ENCODE results near the gene MAEA.
A peak's percentile ranks its signal among the peaks of the same experiment; 100 is the strongest.

The MAEA gene

DNA sequence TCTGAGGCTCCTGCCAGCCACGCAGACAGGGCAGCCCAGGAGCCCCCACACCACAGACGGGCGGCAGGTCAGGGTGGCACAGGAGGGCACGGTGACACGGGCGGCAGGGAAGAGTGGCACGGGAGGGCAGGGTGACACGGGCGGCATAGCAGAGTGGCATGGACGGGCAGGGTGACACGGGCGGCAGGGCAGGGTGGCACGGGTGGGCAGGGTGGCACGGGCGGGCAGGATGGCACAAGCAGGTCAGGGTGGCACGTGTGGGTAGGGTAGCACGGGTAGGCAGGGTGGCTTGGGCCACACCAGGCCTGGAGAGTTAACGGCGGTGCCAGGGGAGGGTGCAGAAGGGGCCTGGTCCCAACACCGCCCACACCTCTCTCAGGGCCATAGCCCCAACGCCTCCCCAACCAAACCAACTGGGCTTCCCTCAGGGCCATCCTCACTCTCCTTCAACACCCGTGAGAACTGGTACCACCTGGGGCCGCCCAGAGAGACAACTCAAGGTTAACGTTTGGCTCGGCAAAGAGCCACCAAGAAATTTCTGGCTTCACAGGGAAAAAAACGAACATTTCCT, 44.1 kb upstream of the MAEA start:
- Histone ChIP-seq H3K27me3 (ENCODE audit: control insufficient read depth, insufficient read depth, low read length) (no peaks in the 10 kb centered on the region), H3K4me3 (ENCODE audit: low read length) (no peak overlapping the region), H3K9ac (ENCODE audit: low read length) (no peak overlapping the region), H3K9me3 (ENCODE audit: control insufficient read depth, low read depth, low read length) (peaks cover 4% of the 10 kb centered on the region), H3K27ac (ENCODE audit: low read length) (no peak overlapping the region), H3K36me3 (ENCODE audit: control insufficient read depth, low read depth, low read length) (peaks cover 7% of the 10 kb centered on the region), H3K4me1 (ENCODE audit: control insufficient read depth, low read depth, low read length) (peaks cover 11% of the 10 kb centered on the region)

DNA sequence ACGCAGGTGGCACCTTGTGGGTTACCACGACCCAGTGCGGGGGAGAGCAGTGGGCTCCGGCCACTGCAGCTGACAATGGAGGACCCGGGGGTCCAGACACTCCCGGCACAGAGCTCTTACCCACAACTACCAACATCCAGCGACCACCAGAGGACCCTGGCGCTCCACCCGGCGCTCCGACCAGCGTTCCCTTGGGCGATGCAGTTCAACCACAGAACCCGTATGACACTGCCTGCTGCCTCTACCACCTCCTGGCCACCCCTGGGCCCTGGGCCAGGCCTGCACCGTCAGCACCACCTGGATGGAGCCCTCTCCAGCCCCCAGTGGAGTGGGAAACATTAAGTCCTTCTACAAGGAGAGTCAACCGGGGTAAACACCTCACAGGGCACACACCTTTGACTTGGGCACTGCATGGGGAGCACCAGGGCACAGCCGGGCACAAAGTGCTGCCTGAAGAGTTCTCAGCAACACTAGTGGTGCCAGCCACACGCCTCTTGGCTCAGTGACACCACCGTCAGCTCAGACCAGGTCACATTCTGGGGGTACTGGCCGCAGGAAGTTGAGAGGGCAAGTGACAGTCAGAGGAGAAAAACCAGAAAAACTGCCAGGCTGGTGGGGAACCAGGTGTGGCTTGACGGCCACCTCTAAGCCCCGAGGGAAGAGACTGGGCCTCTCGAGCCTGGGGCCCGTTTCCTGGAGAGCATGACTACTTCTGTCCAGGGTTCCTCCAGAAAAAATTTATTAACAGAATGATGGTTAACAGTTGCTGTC, 43.4 kb upstream of the MAEA start:
- peaks cover 11% of the 10 kb centered on the region for H3K4me1 ChIP-seq (ENCODE audit: control insufficient read depth, low read depth, low read length)
- H3K27ac ChIP-seq (ENCODE audit: low read length) = no peak overlapping the region
- peaks cover 9% of the 10 kb centered on the region for H3K9me3 ChIP-seq (ENCODE audit: control insufficient read depth, low read depth, low read length)
- H3K27me3 ChIP-seq (ENCODE audit: control insufficient read depth, insufficient read depth, low read length) = no peaks in the 10 kb centered on the region
- H3K36me3 ChIP-seq (ENCODE audit: control insufficient read depth, low read depth, low read length) = peaks cover 1% of the 10 kb centered on the region
- no peak overlapping the region for H3K4me3 ChIP-seq (ENCODE audit: low read length)
- H3K9ac ChIP-seq (ENCODE audit: low read length) = no peak overlapping the region

DNA sequence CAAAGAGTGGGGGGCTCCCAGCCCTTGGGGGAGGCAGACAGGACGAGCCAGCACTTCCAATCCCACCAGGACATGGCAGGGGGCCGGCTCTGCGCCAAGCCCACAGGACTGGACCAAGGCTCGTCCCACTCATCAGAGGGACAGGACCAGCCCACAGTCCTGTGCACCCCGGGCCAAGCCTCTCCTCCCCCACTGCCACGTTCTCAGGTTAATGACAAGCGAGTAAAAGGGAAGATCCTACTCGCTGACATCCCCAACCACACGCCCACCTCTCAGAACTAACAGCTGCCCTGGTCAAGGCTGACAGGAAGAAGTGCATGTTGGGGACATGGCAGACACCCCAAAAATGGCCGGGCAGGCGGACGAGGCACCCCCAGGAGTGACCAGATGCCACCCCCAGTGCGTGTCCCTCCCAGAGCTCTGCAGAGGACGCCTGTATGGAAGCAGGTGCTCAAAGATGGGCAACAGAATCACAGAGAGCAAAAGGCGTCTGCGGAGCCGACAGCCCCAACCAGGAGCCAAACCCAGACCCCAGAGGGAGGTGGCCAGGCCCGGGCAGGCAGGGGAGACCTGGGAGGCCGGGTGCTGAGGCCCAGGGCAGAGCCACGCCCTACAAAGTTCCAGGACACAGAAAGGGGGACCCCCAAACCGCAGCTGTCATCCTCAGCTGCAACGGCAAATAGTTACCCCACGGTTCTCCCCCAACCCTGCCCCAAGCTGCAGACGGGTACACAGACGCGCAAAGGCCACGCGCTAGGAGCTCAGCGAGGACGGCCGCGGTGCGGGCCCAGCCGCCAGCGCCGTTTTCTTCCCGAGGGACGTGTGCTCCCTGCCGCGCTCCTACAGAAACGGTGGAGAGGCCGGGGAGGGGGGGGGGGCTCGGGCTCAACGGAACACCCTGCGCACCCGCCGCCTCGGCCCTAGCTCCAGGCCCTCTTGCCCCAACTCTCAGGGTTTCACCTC, 42.5 kb upstream of the MAEA start:
- peak overlapping the region; percentile 75 for H3K4me3 ChIP-seq (ENCODE audit: low read length)
- peaks cover 18% of the 10 kb centered on the region for H3K9me3 ChIP-seq (ENCODE audit: control insufficient read depth, low read depth, low read length)
- peaks cover 11% of the 10 kb centered on the region for H3K4me1 ChIP-seq (ENCODE audit: control insufficient read depth, low read depth, low read length)
- H3K36me3 ChIP-seq (ENCODE audit: control insufficient read depth, low read depth, low read length) = no peaks in the 10 kb centered on the region
- peak overlapping the region; percentile 88 for H3K9ac ChIP-seq (ENCODE audit: low read length)
- no peak overlapping the region for H3K27ac ChIP-seq (ENCODE audit: low read length)
- no peaks in the 10 kb centered on the region for H3K27me3 ChIP-seq (ENCODE audit: control insufficient read depth, insufficient read depth, low read length)

DNA sequence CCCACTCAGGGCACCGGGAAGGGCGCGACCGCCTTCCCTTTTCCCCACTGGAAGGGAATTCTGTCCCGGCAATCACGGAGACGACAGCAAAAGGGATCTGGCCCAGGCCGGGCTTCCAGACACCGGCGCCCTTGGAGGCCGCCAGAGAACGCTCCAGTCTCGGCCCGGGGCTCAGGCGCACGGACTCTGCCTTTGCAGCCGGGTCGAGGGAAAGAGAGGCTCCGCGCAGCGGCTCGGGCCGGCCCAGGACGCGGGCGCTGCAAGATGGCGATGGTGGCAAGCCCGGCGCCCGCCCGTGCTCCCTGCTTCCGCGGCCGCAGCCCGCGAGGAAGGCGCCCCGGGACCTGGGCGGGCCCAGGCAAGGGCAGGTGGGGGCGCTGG, 41.8 kb upstream of the MAEA start:
- no peak overlapping the region for H3K27ac ChIP-seq (ENCODE audit: low read length)
- H3K36me3 ChIP-seq (ENCODE audit: control insufficient read depth, low read depth, low read length) = no peaks in the 10 kb centered on the region
- H3K4me3 ChIP-seq (ENCODE audit: low read length) = peak overlapping the region; percentile 75
- no peaks in the 10 kb centered on the region for H3K27me3 ChIP-seq (ENCODE audit: control insufficient read depth, insufficient read depth, low read length)
- H3K9ac ChIP-seq (ENCODE audit: low read length) = peak overlapping the region; percentile 88
- peaks cover 11% of the 10 kb centered on the region for H3K4me1 ChIP-seq (ENCODE audit: control insufficient read depth, low read depth, low read length)
- H3K9me3 ChIP-seq (ENCODE audit: control insufficient read depth, low read depth, low read length) = peaks cover 19% of the 10 kb centered on the region

DNA sequence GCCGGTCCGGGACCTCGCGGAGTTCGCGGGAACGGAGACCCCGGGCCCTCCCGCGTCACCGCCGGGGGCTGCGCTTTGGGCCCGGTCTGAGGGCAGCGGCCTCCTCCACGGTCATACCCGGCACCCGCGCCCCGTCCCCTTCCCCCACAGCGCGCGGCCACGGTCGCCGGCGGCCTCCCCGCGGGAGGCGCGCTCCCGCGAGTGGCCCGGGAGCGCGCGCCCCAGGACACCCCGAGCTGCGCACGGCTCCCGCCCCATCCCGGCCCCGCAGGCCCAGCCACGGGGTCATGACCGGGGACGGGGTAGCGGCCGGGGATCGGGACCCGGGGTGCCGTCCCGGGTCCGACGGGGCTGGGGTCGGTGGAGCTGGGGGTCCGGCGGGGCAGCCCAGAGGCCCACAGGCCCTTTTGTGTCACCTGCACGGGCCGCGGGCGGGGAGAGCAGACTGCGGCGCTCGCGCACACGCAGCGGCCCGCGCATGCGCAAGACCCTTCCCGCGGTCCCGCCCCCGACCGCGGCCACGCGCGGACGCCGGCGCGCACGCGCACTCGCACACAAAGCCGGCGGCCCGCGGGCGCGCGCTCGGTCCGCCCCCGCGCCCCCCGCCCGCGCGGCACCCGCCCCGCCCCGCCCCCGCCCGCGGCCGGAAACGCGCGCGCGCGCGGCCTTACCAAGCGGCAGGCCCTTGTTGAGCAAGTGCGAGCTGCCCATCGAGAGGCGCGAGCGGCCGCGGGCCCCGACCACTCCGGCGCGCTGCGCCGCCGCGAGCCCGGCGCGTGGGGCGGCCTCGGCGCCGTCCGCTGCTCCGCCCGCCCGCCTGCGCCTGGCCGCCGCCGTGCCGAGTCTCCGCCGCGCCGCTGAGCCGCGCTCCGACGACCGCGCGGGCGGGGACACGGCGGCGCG, 41.2 kb upstream of the MAEA start, which contains the start of gene CTBP1:
Gene CTBP1 (minus strand): TSS at position 886 of the 903 bp plus-strand sequence. CDS start 7,799 bp downstream, outside the sequence.
- Histone ChIP-seq H3K4me1 (ENCODE audit: control insufficient read depth, low read depth, low read length) (peaks cover 11% of the 10 kb centered on the region), H3K9ac (ENCODE audit: low read length) (peak within 1 kb of the TSS; percentile 88), H3K27ac (ENCODE audit: low read length) (no peak within 1 kb of the TSS), H3K27me3 (ENCODE audit: control insufficient read depth, insufficient read depth, low read length) (no peaks in the 10 kb centered on the region), H3K36me3 (ENCODE audit: control insufficient read depth, low read depth, low read length) (no peaks in the 10 kb centered on the region), H3K9me3 (ENCODE audit: control insufficient read depth, low read depth, low read length) (peaks cover 23% of the 10 kb centered on the region), H3K4me3 (ENCODE audit: low read length) (peak within 1 kb of the TSS; percentile 75)

DNA sequence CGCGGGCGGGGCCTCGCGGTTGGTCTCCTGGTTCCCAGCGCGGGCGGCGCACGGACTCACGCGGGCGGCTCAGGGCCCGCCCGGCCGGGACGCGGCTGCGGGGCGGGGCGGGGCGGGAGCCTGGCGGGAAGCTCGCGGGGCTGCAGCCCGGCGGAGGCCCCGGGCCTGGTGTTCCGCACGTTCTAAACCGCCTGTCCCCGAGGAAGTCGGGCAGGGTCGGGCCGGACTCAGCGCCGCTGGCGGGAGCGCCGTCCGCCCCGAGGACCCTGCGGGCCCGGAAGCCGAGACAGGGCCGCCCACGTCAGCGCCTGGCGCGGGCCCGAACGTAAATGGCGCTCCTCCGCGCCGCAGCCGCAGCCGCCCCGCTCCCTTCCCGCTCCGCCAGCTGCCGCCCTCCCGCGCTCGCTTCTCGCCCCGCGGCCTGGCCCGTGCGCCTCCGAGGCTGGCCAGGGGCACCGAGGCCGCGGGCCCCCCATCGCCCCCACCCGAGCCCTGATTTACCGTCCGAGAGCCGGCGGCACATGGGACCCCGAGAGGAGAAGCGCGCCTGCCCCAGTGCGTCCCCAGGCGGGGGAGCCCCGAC, 40.5 kb upstream of the MAEA start:
- Histone ChIP-seq H3K27me3 (ENCODE audit: control insufficient read depth, insufficient read depth, low read length) (no peaks in the 10 kb centered on the region), H3K9me3 (ENCODE audit: control insufficient read depth, low read depth, low read length) (peaks cover 30% of the 10 kb centered on the region), H3K27ac (ENCODE audit: low read length) (no peak overlapping the region), H3K4me3 (ENCODE audit: low read length) (peak overlapping the region; percentile 62), H3K36me3 (ENCODE audit: control insufficient read depth, low read depth, low read length) (no peaks in the 10 kb centered on the region), H3K4me1 (ENCODE audit: control insufficient read depth, low read depth, low read length) (peaks cover 11% of the 10 kb centered on the region), H3K9ac (ENCODE audit: low read length) (peak overlapping the region; percentile 56)

DNA sequence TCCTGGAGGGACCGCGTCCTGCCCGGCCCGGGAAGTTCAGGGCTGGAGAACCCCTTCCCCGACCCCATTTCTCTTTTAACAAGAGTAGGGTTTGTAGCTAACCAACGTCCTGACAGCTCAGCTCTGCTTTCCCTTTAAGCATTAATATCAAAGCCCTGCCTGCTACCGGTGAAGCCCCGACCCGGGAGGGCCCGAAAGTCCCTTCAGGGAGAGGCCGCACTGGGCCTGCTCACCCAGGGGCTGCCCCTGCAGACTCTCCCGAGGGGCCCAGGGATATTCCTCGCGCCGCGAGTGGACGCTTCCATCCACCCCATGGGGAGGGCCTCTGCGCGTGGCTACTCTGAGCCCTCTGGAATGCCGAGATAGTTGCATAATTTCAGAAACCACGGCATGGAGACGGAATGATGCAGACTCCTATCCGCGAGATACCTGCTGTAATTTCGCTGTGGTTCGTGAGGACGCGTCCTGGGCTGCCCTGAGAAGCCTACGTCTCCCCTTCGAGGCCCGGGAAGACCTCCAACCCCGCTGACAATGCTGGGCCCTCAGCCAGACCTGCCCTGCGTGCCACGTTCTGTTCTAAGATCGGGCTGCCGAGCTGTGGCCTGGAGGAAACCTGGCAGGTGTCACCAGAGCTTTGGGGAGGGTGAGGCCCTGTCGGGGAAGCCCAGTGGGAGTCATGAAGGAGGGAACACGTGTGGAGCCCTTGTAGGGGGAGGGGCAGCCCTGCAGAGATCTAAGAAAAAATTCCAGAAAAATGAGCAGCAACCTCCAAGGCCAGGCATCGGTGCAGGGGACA, 39.8 kb upstream of the MAEA start:
- Histone ChIP-seq H3K27me3 (ENCODE audit: control insufficient read depth, insufficient read depth, low read length) (no peaks in the 10 kb centered on the region), H3K36me3 (ENCODE audit: control insufficient read depth, low read depth, low read length) (no peaks in the 10 kb centered on the region), H3K4me1 (ENCODE audit: control insufficient read depth, low read depth, low read length) (peaks cover 11% of the 10 kb centered on the region), H3K9me3 (ENCODE audit: control insufficient read depth, low read depth, low read length) (peaks cover 35% of the 10 kb centered on the region), H3K9ac (ENCODE audit: low read length) (peak overlapping the region; percentile 56), H3K4me3 (ENCODE audit: low read length) (peak overlapping the region; percentile 62), H3K27ac (ENCODE audit: low read length) (no peak overlapping the region)

DNA sequence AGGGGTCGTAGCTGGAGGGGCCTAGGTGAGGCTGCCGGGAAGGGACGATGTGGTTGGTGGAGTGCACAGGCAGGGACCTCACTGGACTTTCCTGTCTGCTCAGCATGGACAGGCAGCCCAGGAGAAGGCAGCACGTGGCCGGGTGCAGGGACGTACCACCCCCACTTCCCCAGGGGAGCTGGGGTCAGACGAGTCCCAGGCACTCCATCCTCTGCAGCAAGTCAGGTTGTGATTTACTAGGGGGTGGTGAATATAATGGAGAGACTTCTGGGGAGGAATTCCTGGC, 39.2 kb upstream of the MAEA start:
- peaks cover 41% of the 10 kb centered on the region for H3K9me3 ChIP-seq (ENCODE audit: control insufficient read depth, low read depth, low read length)
- H3K4me1 ChIP-seq (ENCODE audit: control insufficient read depth, low read depth, low read length) = peaks cover 11% of the 10 kb centered on the region
- no peak overlapping the region for H3K9ac ChIP-seq (ENCODE audit: low read length)
- no peak overlapping the region for H3K4me3 ChIP-seq (ENCODE audit: low read length)
- H3K27ac ChIP-seq (ENCODE audit: low read length) = no peak overlapping the region
- no peaks in the 10 kb centered on the region for H3K36me3 ChIP-seq (ENCODE audit: control insufficient read depth, low read depth, low read length)
- H3K27me3 ChIP-seq (ENCODE audit: control insufficient read depth, insufficient read depth, low read length) = no peaks in the 10 kb centered on the region

DNA sequence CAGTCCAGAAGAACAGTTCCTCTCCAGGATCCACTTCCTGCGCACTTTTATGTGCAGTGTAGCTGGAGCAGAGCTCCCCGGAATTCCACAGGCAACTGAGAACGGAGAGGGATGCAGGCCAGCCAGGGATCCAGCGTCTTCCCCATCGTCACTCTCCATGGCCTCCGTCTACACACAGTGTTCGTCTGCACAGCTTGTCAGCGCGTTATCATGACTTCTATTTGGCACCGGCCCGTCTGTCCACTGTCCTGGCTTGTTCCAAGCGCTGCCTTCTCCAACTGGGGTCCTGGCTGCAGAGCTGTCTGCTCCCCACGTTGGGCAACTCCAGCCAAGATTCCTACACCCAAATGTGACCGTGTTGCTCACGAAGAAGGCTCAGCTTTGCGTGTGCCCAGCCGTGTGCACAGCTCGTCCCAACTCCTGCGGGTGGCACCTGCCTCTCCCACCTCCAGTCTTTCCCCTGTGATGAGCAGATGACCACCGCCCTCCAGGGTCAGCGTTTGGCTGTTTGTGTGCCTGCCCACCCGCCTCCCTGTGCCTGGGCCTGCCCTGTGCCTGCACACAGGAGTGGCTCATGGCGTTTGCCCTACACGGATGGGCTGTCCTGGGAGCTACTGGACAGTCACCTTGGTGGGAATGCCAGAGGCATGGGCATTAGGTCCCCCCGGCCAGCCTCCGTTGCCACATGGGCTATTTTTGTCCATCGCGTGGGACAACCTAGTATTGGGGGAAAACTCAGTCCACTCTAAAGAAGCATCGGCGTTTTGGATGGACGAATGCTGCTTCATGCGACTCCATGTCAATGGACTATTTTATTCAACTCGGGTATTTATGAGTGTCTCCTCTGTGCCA, 38.5 kb upstream of the MAEA start:
- Histone ChIP-seq H3K4me3 (ENCODE audit: low read length) (no peak overlapping the region), H3K9me3 (ENCODE audit: control insufficient read depth, low read depth, low read length) (peaks cover 44% of the 10 kb centered on the region), H3K27me3 (ENCODE audit: control insufficient read depth, insufficient read depth, low read length) (no peaks in the 10 kb centered on the region), H3K4me1 (ENCODE audit: control insufficient read depth, low read depth, low read length) (peaks cover 11% of the 10 kb centered on the region), H3K9ac (ENCODE audit: low read length) (no peak overlapping the region), H3K27ac (ENCODE audit: low read length) (no peak overlapping the region), H3K36me3 (ENCODE audit: control insufficient read depth, low read depth, low read length) (no peaks in the 10 kb centered on the region)

DNA sequence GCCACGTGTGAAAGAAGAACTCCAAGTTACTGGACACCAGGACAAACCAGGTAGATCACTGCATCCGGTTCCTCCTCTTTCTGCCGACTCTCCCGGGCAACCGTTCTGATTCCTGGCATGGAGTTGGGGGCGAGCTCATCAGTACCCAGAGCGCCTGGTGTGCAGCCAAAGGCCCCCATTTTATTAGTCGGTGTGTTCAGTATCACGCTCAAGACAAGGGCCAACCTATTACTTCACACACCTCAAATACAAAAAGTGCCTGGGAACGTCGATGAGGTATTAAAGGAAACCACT, 38.0 kb upstream of the MAEA start:
- Histone ChIP-seq H3K27me3 (ENCODE audit: control insufficient read depth, insufficient read depth, low read length) (no peaks in the 10 kb centered on the region), H3K4me1 (ENCODE audit: control insufficient read depth, low read depth, low read length) (peaks cover 11% of the 10 kb centered on the region), H3K9ac (ENCODE audit: low read length) (no peak overlapping the region), H3K36me3 (ENCODE audit: control insufficient read depth, low read depth, low read length) (no peaks in the 10 kb centered on the region), H3K27ac (ENCODE audit: low read length) (no peak overlapping the region), H3K4me3 (ENCODE audit: low read length) (no peak overlapping the region), H3K9me3 (ENCODE audit: control insufficient read depth, low read depth, low read length) (peaks cover 44% of the 10 kb centered on the region)

Measured in iPS-18a (cell line).